ENCODE measurements around the gene TRIM62.
"Not testable (repeated sequence)": the region's sequence is repeated elsewhere in the genome, so short reads cannot be mapped to it uniquely, and the experiment has no call there.

TRIM62 gene

GRCh38 chr1:33128781-33129180 lies 53.1 kb downstream of the TRIM62 start:
- no peak for DNase-seq (ENCODE audit: low read depth)
- H3K4me3 ChIP-seq (ENCODE audit: low read length) = no peak overlapping the region
- TF ChIP-seq CTCF (IDR thresholded peaks at IDR 0.05; ENCODE audit: insufficient read depth, low read depth, low read length, missing control alignments) = no peak

DNA sequence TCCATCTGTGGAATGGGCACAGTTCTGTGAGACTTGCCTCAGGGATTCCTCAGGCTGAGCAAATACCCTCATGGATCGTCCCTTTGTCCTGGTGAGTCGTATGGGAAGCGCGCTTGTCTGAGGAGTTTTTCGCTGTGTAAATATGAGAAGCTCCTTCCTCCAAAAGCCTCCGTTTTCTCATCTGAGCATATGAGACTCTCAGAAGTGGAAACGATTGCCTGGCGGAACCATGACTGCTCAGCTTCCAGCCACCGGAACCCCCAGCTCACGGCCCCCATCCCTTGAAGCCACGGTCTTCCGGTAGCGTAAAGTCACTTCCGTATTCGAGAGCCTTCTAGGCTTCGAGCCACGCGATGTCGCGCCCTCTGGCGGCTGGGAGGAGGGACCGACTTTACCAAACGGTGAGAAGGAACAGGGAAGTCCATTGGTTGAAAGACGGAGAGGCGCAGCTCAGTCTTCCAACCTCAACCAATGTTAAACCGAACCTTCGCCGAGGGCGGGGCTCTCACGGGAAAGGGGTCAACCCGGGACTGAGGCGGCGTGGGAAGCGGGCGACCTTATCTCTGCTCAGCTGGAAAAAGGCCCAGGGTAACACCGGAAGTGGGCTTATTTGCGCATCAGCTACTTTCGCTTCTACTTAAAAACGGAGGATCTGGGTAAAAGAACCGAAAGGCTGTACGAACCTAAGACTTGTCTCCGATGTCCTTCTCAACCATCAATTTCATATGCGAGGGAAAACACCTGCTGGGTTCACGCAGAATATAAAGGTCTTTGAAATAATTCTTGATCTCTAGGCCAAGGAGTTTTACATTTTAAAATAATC lies 54.6 kb downstream of the TRIM62 start:
- DNase-seq (ENCODE audit: low read depth) = peak; percentile 98
- peak overlapping the region; percentile 100 for H3K4me3 ChIP-seq (ENCODE audit: low read length)
- TF ChIP-seq CTCF (IDR thresholded peaks at IDR 0.05; ENCODE audit: insufficient read depth, low read depth, low read length, missing control alignments) = peak; percentile 99

- peak overlapping the region; percentile 100 for H3K4me3 ChIP-seq (ENCODE audit: low read length)
- no peak for TF ChIP-seq CTCF (IDR thresholded peaks at IDR 0.05; ENCODE audit: insufficient read depth, low read depth, low read length, missing control alignments)
- DNase-seq (ENCODE audit: low read depth) = no peak
Observed at GRCh38 chr1:33126411-33127000, 55.3 kb downstream of the TRIM62 start.

DNA sequence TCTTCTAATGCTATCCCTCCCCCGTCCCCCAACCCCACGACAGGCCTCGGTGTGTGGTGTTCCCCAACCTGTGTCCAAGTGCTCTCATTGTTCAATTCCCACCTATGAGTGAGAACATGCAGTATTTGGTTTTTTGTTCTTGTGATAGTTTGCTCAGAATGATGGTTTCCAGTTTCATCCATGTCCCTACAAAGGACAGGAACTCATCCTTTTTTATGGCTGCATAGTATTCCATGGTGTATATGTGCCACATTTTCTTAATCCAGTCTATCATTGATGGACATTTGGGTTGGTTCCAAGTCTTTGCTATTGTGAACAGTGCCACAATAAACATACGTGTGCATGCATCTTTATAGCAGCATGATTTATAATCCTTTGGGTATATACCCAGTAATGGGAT lies 57.2 kb downstream of the TRIM62 start:
- H3K4me3 ChIP-seq (ENCODE audit: low read length); DNase-seq (ENCODE audit: low read depth): not testable (repeated sequence)

DNA sequence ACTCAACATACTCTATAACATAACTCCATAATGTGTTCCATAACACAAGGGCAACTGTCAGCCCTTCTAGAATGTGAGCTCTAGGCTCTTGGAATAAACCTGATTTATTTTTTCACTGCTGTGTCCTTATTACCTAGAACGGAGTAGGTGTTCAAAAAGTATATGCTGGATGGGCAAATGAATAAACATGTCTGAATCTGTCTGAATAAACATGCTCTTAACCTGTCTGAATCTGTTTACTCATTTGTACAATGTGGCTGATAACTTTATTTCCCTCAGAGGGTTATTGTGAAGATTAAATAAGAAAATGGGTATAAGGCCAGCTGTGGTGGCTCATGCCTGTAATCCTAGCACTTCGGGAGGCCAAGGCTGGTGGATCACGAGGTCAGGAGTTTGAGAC lies 58.6 kb downstream of the TRIM62 start:
- no peak overlapping the region for H3K4me3 ChIP-seq (ENCODE audit: low read length)
- TF ChIP-seq CTCF (IDR thresholded peaks at IDR 0.05; ENCODE audit: insufficient read depth, low read depth, low read length, missing control alignments) = no peak
- DNase-seq (ENCODE audit: low read depth) = peak; percentile 56

DNA sequence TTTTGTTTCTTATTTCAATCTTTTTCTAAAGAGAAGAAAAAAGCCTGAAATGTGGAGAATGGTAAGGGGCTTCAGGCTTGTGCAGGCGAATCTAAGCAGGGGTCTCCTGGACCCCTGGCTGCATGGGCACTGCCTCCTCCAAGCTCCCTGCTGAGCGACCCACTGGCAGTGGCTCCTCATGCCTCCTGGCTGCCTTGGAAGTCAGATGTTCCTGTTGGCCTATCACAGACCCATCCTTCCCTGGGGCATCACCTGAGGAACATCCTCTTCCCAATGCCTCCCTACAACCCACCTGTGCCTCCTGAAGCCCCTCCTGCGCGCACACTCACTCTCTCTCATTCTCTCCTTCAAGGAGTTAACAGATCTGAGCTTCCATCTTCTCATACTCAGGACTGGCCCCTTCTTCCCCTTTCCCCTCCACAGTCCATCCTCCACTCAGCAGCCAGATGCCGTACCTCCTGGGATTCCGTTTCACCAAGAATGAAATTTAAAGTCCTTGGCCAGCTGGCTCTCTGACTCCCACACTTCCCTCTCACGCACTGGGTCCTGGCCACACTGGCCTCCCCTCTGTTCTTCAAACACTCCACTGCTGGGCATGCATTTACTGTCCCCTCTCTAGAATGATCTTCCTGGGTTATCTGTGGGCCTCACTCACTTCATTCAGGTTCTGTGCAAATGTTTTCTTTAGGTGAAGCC lies 59.2 kb downstream of the TRIM62 start:
- DNase-seq (ENCODE audit: low read depth) = no peak
- H3K4me3 ChIP-seq (ENCODE audit: low read length) = no peak overlapping the region
- no peak for TF ChIP-seq CTCF (IDR thresholded peaks at IDR 0.05; ENCODE audit: insufficient read depth, low read depth, low read length, missing control alignments)

DNA sequence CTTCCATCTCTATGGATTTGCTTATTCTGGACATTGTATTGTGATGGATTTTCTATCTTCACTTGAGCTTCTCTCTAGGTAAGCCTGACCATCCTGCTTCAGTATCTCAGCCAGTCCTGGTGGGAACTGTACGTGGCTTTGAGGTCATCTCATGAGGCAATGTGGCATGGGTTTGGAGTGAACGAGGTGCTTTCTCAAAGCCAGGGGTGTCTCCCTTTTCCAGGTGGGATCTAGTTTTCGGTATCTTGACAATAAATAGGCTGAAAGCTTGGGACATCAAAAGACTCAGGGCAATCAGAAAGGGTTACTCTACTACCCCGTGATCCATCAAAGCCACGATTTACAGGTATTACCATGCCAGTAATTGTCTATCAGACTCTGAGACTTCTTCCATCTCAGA lies 60.1 kb downstream of the TRIM62 start:
- no peak for TF ChIP-seq CTCF (IDR thresholded peaks at IDR 0.05; ENCODE audit: insufficient read depth, low read depth, low read length, missing control alignments)
- no peak overlapping the region for H3K4me3 ChIP-seq (ENCODE audit: low read length)
- no peak for DNase-seq (ENCODE audit: low read depth)

Data from epithelial cell of esophagus (primary cell).